GM12892 (cell line): ENCODE measurements around the gene EOLA1.
"Not testable (repeated sequence)": the region's sequence is repeated elsewhere in the genome, so short reads cannot be mapped to it uniquely, and the experiment has no call there.

Experiments
- DNase-seq: peaks from one replicate; pipeline ENCODE4 v3.0.0; 2011; ENCODE audit not compliant: insufficient read length
- FAIRE-seq: peaks from 2 replicates; lab custom pipeline; 2011; peaks lifted over from hg19 to GRCh38; lab: Jason Lieb, UNC
- POLR2A ChIP-seq: IDR thresholded peaks from 2 replicates; pipeline ENCODE4 v1.6.1; 2011; ENCODE audit warnings: low read depth, low read length, control low read depth
- POLR2AphosphoS5 ChIP-seq: IDR thresholded peaks from 2 replicates; pipeline ENCODE4 v1.6.1; 2011; ENCODE audit warnings: low read depth, low read length, control low read depth
- TAF1 ChIP-seq: IDR thresholded peaks from 2 replicates; pipeline ENCODE4 v1.6.1; 2011; ENCODE audit warnings: low read depth, mild to moderate bottlenecking, control low read depth, low read length, borderline replicate concordance

The EOLA1 gene

GRCh38 chrX:149518236-149518635, 22.6 kb upstream of the EOLA1 start:
- TF ChIP-seq POLR2AphosphoS5 (no peak), POLR2A (no peak), TAF1 (no peak)
- no peak for FAIRE-seq
- DNase-seq, result no peak

GRCh38 chrX:149520636-149521277, 20.1 kb upstream of the EOLA1 start:
- not testable (repeated sequence) for DNase-seq, FAIRE-seq

GRCh38 chrX:149521438-149521837, 19.4 kb upstream of the EOLA1 start:
- TF ChIP-seq POLR2AphosphoS5 (no peak), TAF1 (no peak), POLR2A (no peak)
- peak; percentile 60 for FAIRE-seq
- DNase-seq, result no peak

- FAIRE-seq (no peak), DNase-seq (no peak)
- TF ChIP-seq POLR2AphosphoS5, result no peak
- no peak for TF ChIP-seq TAF1
- no peak for TF ChIP-seq POLR2A
These were observed 17.9 kb upstream of the EOLA1 start for GRCh38 chrX:149522916-149523315.

- DNase-seq, result not testable (repeated sequence)
- FAIRE-seq, result peak; percentile 100
These were observed 15.4 kb upstream of the EOLA1 start for GRCh38 chrX:149525389-149525788.

- not testable (repeated sequence) for DNase-seq, FAIRE-seq
These were observed 14.9 kb upstream of the EOLA1 start for GRCh38 chrX:149525903-149526302.

- DNase-seq, result not testable (repeated sequence)
- peak; percentile 76 for FAIRE-seq
These were observed 14.3 kb upstream of the EOLA1 start for GRCh38 chrX:149526318-149527033.

GRCh38 chrX:149527705-149528104, 13.1 kb upstream of the EOLA1 start:
- DNase-seq, result no peak
- TF ChIP-seq POLR2AphosphoS5 (no peak), TAF1 (no peak), POLR2A (no peak)
- FAIRE-seq, result peak; percentile 79

- no peak for DNase-seq
- no peak for TF ChIP-seq TAF1
- no peak for TF ChIP-seq POLR2AphosphoS5
- TF ChIP-seq POLR2A, result no peak
- FAIRE-seq, result no peak
These were observed 12.4 kb upstream of the EOLA1 start for GRCh38 chrX:149528381-149528780.

- FAIRE-seq (peak; percentile 76), DNase-seq (no peak)
- no peak for TF ChIP-seq POLR2AphosphoS5
- no peak for TF ChIP-seq TAF1
- no peak for TF ChIP-seq POLR2A
These were observed 9.2 kb upstream of the EOLA1 start for GRCh38 chrX:149531599-149531998.

GRCh38 chrX:149532868-149533267, 7.9 kb upstream of the EOLA1 start:
- not testable (repeated sequence) for FAIRE-seq, DNase-seq

GRCh38 chrX:149533999-149534398, 6.8 kb upstream of the EOLA1 start:
- DNase-seq, FAIRE-seq: not testable (repeated sequence)

- not testable (repeated sequence) for DNase-seq, FAIRE-seq
These were observed 5.7 kb upstream of the EOLA1 start for GRCh38 chrX:149534926-149535602.

GRCh38 chrX:149537474-149537873, 3.3 kb upstream of the EOLA1 start:
- FAIRE-seq, result peak; percentile 85
- DNase-seq, result not testable (repeated sequence)
